GM23338 (cell line): Measurements from ENCODE around the gene DOCK2. TPM values are rescaled to one million over a fixed set of nuclear protein-coding genes. Genes with fewer than 3 reads are reported as not detected.
"Not testable (repeated sequence)": the region's sequence is repeated elsewhere in the genome, so short reads cannot be mapped to it uniquely, and the experiment has no call there.

Experiments
- ATAC-seq: fragments of 200-7000 bp; cut with Tn5 transposase; 3 replicates; pipeline ENCODE4 v1.9.1; 2020
- DNase-seq: peaks from one replicate; pipeline ENCODE4 v3.0.0-alpha.2; 2015; ENCODE audit warnings: low spot score
- H2AFZ ChIP-seq: fragments of 200-600 bp; sonication (generic); 2 replicates; pipeline ENCODE4 v1.8.0; 2016; ENCODE audit warnings: antibody characterized with exemption, mild to moderate bottlenecking, moderate library complexity
- H3F3A ChIP-seq: fragments of 200-600 bp; sonication (generic); replicated peaks from 2 replicates; pipeline ENCODE4 v1.8.0; 2017; ENCODE audit warnings: antibody characterized with exemption, mixed run types, low read depth
- H3K27ac ChIP-seq: fragments of 200-600 bp; sonication (generic); 2 replicates; pipeline ENCODE4 v1.6.1; 2016; ENCODE audit warnings: low read depth
- H3K27me3 ChIP-seq: fragments of 200-600 bp; sonication (generic); 2 replicates; pipeline ENCODE4 v1.8.0; 2016; ENCODE audit warnings: mild to moderate bottlenecking, mixed run types, moderate library complexity; ENCODE audit not compliant: insufficient read depth
- H3K36me3 ChIP-seq: fragments of 200-600 bp; sonication (generic); 2 replicates; pipeline ENCODE4 v1.8.0; 2016; ENCODE audit warnings: mild to moderate bottlenecking; ENCODE audit not compliant: insufficient read depth
- H3K4me1 ChIP-seq: fragments of 200-600 bp; sonication (generic); 2 replicates; pipeline ENCODE4 v1.8.0; 2016; ENCODE audit warnings: mild to moderate bottlenecking, moderate library complexity; ENCODE audit not compliant: insufficient read depth
- H3K4me2 ChIP-seq: fragments of 200-600 bp; sonication (generic); 2 replicates; pipeline ENCODE4 v1.7.1; 2017; ENCODE audit warnings: mixed run types
- H3K4me3 ChIP-seq: fragments of 200-600 bp; sonication (generic); 2 replicates; pipeline ENCODE4 v1.6.1; 2016; ENCODE audit warnings: mixed run types
- H3K79me2 ChIP-seq: fragments of 200-600 bp; sonication (generic); replicated peaks from 2 replicates; pipeline ENCODE4 v1.8.0; 2017; ENCODE audit warnings: mild to moderate bottlenecking; ENCODE audit not compliant: insufficient read depth
- H3K9me2 ChIP-seq: fragments of 200-600 bp; sonication (generic); 2 replicates; pipeline ENCODE4 v1.8.0; 2017; ENCODE audit not compliant: insufficient read depth
- H4K20me1 ChIP-seq: fragments of 200-600 bp; sonication (generic); replicated peaks from 2 replicates; pipeline ENCODE4 v1.8.0; 2017; ENCODE audit warnings: mild to moderate bottlenecking; ENCODE audit not compliant: insufficient read depth
- H3K27ac Mint-ChIP-seq: 2 replicates; pipeline ENCODE4 v1.8.0; 2020; ENCODE audit warnings: inconsistent platforms, mild to moderate bottlenecking, moderate library complexity, mixed read lengths
- H3K27me3 Mint-ChIP-seq: 3 replicates; pipeline ENCODE4 v1.8.0; 2022; ENCODE audit warnings: low read depth, mild to moderate bottlenecking, moderate library complexity, mixed read lengths, inconsistent platforms; ENCODE audit not compliant: insufficient read depth, poor library complexity
- H3K36me3 Mint-ChIP-seq: 3 replicates; pipeline ENCODE4 v1.8.0; 2021; ENCODE audit warnings: low read depth, mild to moderate bottlenecking, inconsistent platforms, moderate library complexity, mixed read lengths
- H3K4me1 Mint-ChIP-seq: 3 replicates; pipeline ENCODE4 v1.8.0; 2020; ENCODE audit warnings: mild to moderate bottlenecking, inconsistent platforms, mixed read lengths
- H3K4me3 Mint-ChIP-seq: 3 replicates; pipeline ENCODE4 v1.8.0; 2021; ENCODE audit warnings: moderate library complexity, mild to moderate bottlenecking, inconsistent platforms, mixed read lengths
- H3K9me3 Mint-ChIP-seq: 3 replicates; pipeline ENCODE4 v1.8.0; 2020; ENCODE audit warnings: moderate library complexity, mild to moderate bottlenecking, inconsistent platforms, mixed read lengths
- CREB1 ChIP-seq: fragments of 250-450 bp; sonication (Bioruptor Pico); IDR thresholded peaks from 2 replicates; pipeline ENCODE4 v1.5.0; 2020; ENCODE audit warnings: low read depth, mild to moderate bottlenecking, moderate library complexity
- EZH2phosphoT487 ChIP-seq: fragments of 200-600 bp; sonication (generic); IDR thresholded peaks from one replicate; pipeline ENCODE4 v1.8.1; 2018; ENCODE audit warnings: antibody characterized with exemption; ENCODE audit not compliant: unreplicated experiment
- JUNB ChIP-seq: IDR thresholded peaks from one replicate; pipeline ENCODE4 v1.6.1; 2016; ENCODE audit warnings: antibody characterized with exemption; ENCODE audit not compliant: unreplicated experiment
- NANOG ChIP-seq: IDR thresholded peaks from 2 replicates; pipeline ENCODE4 v1.6.1; 2016; ENCODE audit warnings: antibody characterized with exemption, borderline replicate concordance
- ZNF114 ChIP-seq: fragments of 250-450 bp; sonication (Bioruptor Pico); IDR thresholded peaks from 2 replicates; pipeline ENCODE4 v1.5.0; 2020; ENCODE audit warnings: mild to moderate bottlenecking, moderate library complexity
- polyA plus RNA-seq: library from polyadenylated mRNA; unstranded; fragments of >200 nt; fragmentation: Nextera tagmentation; extraction: Ambion mirVana; gene quantifications from 2 replicates; pipeline ENCODE4 v1.2.1, GENCODE V29; 2016
- total RNA-seq: library from RNA; depleted of rRNA; stranded (reverse); fragments of >200 nt; shearing (Covaris generic); gene quantifications from 2 replicates; pipeline ENCODE4 v1.2.3, GENCODE V29; 2014
- TF ChIP-seq, protein P1 (sequence below), 2 experiments: fragments of 200-600 bp in 1 of 2; sonication (generic) in 1 of 2; conservative IDR thresholded peaks; 2 replicates each; pipeline versions ENCODE4 v1.5.1 to v1.6.1; 2016 to 2017; ENCODE audit warnings: antibody characterized with exemption in 2 of 2, low read depth in 2 of 2, mild to moderate bottlenecking in 2 of 2, moderate library complexity in 1 of 2
- TF ChIP-seq, protein P2 (sequence below): IDR thresholded peaks from one replicate; pipeline ENCODE4 v1.6.1; 2018; ENCODE audit warnings: antibody characterized with exemption; ENCODE audit not compliant: unreplicated experiment

DOCK2 gene
- total and polyA plus RNA-seq, 2 experiments from 2014 or later: 3.7 to 9.4 TPM

DNA sequence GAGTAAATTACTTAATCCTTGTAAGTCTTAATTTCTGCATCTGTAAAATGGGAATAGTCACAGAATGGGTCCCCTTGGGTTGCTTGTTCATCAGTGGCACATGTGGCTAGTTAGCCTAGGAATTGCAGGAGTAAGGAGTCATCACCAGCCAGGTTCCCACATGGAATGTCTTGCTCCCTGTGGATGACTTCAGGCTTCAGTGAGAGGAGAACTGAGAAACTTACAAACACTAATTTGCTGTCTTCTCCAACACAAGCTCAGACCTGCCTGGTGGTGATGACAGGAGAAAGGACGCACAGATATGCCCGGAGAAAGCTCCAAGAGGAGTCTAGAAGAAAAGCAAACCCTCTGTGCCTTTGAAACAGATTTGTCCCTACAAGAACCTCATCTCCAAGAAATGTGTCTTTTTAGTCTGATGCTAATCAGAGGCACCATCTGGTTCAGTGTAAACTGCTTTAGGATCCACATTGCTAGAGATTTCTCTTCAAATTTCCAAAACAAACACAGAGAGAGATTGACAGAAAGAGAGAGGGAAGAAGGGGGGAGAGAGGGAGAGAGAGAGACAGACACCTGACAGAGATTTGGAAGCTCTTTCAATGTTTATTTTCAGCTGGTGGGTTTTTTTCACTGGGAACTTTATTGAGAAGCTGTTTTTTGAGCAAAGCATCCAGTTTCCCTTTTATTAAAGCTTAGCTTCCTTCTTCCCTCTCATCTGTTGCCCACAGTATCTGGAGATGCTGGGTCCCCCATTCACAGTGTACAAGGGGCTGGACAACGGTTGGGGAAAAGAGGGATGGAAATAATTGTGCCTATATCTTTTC is 128.3 kb downstream of the DOCK2 start:
- no peak for DNase-seq
- Mint-ChIP-seq H3K36me3 (no peaks in the 10 kb centered on the region), H3K4me1 (peaks cover 33% of the 10 kb centered on the region), H3K4me3 (no peak overlapping the region), H3K27ac (no peak overlapping the region), H3K27me3 (peaks cover 2% of the 10 kb centered on the region), H3K9me3 (no peaks in the 10 kb centered on the region)
- H4K20me1 ChIP-seq: 0 out of 2 replicates have a peak, but pooled peaks cover 3% of the 10 kb centered on the region
- H3K4me1 ChIP-seq: peaks cover 28% of the 10 kb centered on the region
- H3K79me2 ChIP-seq: no peaks in the 10 kb centered on the region
- no peak for ATAC-seq
- H2AFZ ChIP-seq: no peak overlapping the region
- no peak overlapping the region for H3K27ac ChIP-seq
- no peak for TF ChIP-seq EZH2phosphoT487
- no peak for TF ChIP-seq JUNB
- TF ChIP-seq, protein P1, sequence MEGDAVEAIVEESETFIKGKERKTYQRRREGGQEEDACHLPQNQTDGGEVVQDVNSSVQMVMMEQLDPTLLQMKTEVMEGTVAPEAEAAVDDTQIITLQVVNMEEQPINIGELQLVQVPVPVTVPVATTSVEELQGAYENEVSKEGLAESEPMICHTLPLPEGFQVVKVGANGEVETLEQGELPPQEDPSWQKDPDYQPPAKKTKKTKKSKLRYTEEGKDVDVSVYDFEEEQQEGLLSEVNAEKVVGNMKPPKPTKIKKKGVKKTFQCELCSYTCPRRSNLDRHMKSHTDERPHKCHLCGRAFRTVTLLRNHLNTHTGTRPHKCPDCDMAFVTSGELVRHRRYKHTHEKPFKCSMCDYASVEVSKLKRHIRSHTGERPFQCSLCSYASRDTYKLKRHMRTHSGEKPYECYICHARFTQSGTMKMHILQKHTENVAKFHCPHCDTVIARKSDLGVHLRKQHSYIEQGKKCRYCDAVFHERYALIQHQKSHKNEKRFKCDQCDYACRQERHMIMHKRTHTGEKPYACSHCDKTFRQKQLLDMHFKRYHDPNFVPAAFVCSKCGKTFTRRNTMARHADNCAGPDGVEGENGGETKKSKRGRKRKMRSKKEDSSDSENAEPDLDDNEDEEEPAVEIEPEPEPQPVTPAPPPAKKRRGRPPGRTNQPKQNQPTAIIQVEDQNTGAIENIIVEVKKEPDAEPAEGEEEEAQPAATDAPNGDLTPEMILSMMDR (conservative IDR thresholded peaks at IDR 0.05; ENCODE audit: low read depth in 2 of 2): no peak
- H3F3A ChIP-seq: no peaks in the 10 kb centered on the region
- no peak overlapping the region for H3K4me3 ChIP-seq
- no peaks in the 10 kb centered on the region; the same call in 1 of the 2 replicates for H3K9me2 ChIP-seq
- no peaks in the 10 kb centered on the region for H3K36me3 ChIP-seq
- H3K27me3 ChIP-seq: no peaks in the 10 kb centered on the region
- H3K4me2 ChIP-seq: no peak overlapping the region

DNA sequence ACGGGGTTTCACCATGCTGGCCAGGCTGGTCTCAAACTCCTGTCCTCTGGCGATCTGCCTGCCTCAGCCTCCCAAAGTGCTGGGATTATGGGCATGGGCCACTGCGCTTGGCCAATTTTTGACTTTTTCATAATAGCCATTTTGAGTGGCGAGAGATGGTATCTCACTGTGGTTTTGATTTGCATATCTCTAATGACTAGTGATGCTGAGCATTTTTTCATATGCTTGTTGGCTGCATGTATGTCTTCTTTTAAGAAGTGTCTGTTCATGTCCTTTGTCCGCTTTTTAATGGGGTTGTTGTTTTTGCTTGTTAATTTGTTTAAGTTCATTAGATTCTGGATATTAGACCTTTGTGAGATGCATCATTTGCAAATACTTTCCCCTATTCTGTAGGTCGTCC is 129.9 kb downstream of the DOCK2 start:
- H3K9me3 Mint-ChIP-seq, H3K27ac Mint-ChIP-seq, ATAC-seq, H3K79me2 ChIP-seq, H3F3A ChIP-seq, H3K9me2 ChIP-seq, DNase-seq, H3K27ac ChIP-seq, H3K4me2 ChIP-seq, H3K36me3 Mint-ChIP-seq, H3K4me3 ChIP-seq, H3K4me3 Mint-ChIP-seq, H3K27me3 Mint-ChIP-seq, H3K27me3 ChIP-seq, H2AFZ ChIP-seq, H3K36me3 ChIP-seq, H4K20me1 ChIP-seq: not testable (repeated sequence)
- peaks cover 24% of the 10 kb centered on the region for H3K4me1 ChIP-seq
- H3K4me1 Mint-ChIP-seq: peaks cover 33% of the 10 kb centered on the region

DNA sequence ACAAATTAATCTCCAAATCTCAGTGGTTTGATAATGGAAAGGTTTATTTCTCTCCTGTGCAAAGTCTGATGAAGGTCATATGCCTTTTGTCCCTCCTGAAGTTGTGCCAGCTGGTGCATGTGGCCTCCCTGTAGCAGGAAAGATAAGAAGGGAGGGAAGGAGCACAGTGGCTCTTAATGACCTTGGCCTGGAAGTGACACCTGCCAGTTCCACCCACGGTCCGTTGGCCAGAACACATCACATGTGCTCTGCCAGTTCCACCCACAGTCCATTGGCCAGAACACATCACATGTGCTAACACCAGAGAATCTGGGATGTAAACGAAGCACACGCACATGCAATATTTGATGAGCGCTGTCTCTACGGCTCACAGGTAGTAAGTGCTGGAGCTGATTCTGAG is 130.9 kb downstream of the DOCK2 start:
- no peaks in the 10 kb centered on the region; the same call in none of the 2 replicates for H3K9me2 ChIP-seq
- no peak overlapping the region for H3K4me3 ChIP-seq
- no peaks in the 10 kb centered on the region for H3K27me3 ChIP-seq
- no peaks in the 10 kb centered on the region for H3F3A ChIP-seq
- no peak overlapping the region for H3K27ac Mint-ChIP-seq
- H3K27me3 Mint-ChIP-seq: peaks cover 5% of the 10 kb centered on the region
- no peaks in the 10 kb centered on the region for H3K36me3 ChIP-seq
- H3K36me3 Mint-ChIP-seq: no peaks in the 10 kb centered on the region
- H3K4me1 Mint-ChIP-seq: peaks cover 24% of the 10 kb centered on the region
- H3K79me2 ChIP-seq: no peaks in the 10 kb centered on the region
- peak overlapping the region; percentile 67; the same call in 1 of the 2 replicates for H3K4me2 ChIP-seq
- peaks cover 22% of the 10 kb centered on the region for H3K4me1 ChIP-seq
- no peaks in the 10 kb centered on the region for H3K9me3 Mint-ChIP-seq
- H4K20me1 ChIP-seq: 0 out of 2 replicates have a peak, but pooled peaks cover 3% of the 10 kb centered on the region
- no peak overlapping the region for H3K4me3 Mint-ChIP-seq
- ATAC-seq (peak; percentile 50), DNase-seq (no peak)
- no peak overlapping the region for H3K27ac ChIP-seq
- 0 out of 2 replicates have a peak overlapping the region, but pooled peaks have one; percentile 52 for H2AFZ ChIP-seq
- TF ChIP-seq, protein P1 (conservative IDR thresholded peaks at IDR 0.05; ENCODE audit: low read depth in 2 of 2): no peak
- TF ChIP-seq NANOG: no peak
- no peak for TF ChIP-seq ZNF114 (CRISPR knock-in tag)
- TF ChIP-seq CREB1 (CRISPR knock-in tag): no peak
- TF ChIP-seq, protein P2, sequence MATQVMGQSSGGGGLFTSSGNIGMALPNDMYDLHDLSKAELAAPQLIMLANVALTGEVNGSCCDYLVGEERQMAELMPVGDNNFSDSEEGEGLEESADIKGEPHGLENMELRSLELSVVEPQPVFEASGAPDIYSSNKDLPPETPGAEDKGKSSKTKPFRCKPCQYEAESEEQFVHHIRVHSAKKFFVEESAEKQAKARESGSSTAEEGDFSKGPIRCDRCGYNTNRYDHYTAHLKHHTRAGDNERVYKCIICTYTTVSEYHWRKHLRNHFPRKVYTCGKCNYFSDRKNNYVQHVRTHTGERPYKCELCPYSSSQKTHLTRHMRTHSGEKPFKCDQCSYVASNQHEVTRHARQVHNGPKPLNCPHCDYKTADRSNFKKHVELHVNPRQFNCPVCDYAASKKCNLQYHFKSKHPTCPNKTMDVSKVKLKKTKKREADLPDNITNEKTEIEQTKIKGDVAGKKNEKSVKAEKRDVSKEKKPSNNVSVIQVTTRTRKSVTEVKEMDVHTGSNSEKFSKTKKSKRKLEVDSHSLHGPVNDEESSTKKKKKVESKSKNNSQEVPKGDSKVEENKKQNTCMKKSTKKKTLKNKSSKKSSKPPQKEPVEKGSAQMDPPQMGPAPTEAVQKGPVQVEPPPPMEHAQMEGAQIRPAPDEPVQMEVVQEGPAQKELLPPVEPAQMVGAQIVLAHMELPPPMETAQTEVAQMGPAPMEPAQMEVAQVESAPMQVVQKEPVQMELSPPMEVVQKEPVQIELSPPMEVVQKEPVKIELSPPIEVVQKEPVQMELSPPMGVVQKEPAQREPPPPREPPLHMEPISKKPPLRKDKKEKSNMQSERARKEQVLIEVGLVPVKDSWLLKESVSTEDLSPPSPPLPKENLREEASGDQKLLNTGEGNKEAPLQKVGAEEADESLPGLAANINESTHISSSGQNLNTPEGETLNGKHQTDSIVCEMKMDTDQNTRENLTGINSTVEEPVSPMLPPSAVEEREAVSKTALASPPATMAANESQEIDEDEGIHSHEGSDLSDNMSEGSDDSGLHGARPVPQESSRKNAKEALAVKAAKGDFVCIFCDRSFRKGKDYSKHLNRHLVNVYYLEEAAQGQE: no peak
